ENCODE data around the gene UQCRQ. TPM values are rescaled to one million over a fixed set of nuclear protein-coding genes. Genes with fewer than 3 reads are reported as not detected.

The UQCRQ gene
- total and polyA plus RNA-seq, 7 experiments from 2014 or later = 101 to 584 (median 115) TPM

DNA sequence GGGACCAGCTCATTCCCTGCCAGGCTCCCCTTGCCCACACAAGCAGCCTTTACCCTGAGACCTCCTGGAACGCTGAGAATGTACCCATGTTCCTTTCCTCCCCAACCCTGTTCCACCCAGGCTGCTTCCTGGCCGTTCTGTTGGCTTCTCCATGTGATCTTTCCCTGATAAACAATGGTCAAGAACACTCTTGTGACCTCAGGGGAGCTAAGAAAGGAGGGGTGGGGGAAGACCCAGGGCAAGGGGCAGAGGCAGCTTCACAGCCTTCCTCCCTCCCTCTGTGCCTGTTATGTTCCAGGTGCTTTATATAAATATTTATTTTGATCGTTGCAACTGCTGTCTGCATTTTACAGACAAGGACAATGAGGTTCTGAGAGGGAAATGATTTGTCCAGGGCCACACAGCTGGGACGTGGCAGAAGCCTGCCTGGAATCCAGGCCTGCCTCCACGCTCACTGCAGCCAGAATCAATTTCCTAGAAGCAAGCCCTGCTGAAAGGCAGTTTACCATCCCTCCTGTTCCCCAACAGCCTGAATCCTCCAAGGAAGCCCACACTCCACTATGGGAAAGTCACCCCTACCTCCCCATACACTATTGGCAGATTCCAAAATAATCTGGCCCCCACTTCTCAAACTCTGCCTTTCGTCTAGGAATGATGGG lies 39.9 kb upstream of the UQCRQ start:
- H3K27ac ChIP-seq (ENCODE audit: low read depth, low read length) = no peak overlapping the region
- H3K27me3 Mint-ChIP-seq = peaks cover 37 to 68% (median 47%) of the 10 kb centered on the region in 5 donors
- H3K4me1 Mint-ChIP-seq = peaks cover 0 to 19% (median 15%) of the 10 kb centered on the region in 7 donors
- no peak overlapping the region for H3K4me3 ChIP-seq (ENCODE audit: low read length)
- intact Hi-C loops (cut with micrococcal nuclease) = no loop called here
- no peaks in the 10 kb centered on the region for H3K36me3 ChIP-seq (ENCODE audit: control insufficient read depth in 2 of 3, insufficient read depth in 3 of 3, low read length in 3 of 3)
- no peak for ATAC-seq
- H3K9me3 ChIP-seq (ENCODE audit: control insufficient read depth in 2 of 3, low read length in 3 of 3) = no peaks in the 10 kb centered on the region
- no peak for DNase-seq
- H3K9me3 Mint-ChIP-seq = no peaks in the 10 kb centered on the region
- H3K36me3 Mint-ChIP-seq = no peaks in the 10 kb centered on the region
- peaks cover 3 to 23% of the 10 kb centered on the region in 2 donors for H3K27me3 ChIP-seq (ENCODE audit: control insufficient read depth in 2 of 2, insufficient read depth in 2 of 2, low read length in 2 of 2)
- ChIA-PET POLR2A (no interaction called here), CTCF (no interaction called here)
- H3K4me3 Mint-ChIP-seq = peak overlapping the region; percentile 15 to 71 (median 52)
- H3K4me1 ChIP-seq (ENCODE audit: control insufficient read depth in 2 of 2, insufficient read depth in 2 of 2, low read length in 2 of 2) = no peaks in the 10 kb centered on the region
- H3K27ac Mint-ChIP-seq = no peak overlapping the region

DNA sequence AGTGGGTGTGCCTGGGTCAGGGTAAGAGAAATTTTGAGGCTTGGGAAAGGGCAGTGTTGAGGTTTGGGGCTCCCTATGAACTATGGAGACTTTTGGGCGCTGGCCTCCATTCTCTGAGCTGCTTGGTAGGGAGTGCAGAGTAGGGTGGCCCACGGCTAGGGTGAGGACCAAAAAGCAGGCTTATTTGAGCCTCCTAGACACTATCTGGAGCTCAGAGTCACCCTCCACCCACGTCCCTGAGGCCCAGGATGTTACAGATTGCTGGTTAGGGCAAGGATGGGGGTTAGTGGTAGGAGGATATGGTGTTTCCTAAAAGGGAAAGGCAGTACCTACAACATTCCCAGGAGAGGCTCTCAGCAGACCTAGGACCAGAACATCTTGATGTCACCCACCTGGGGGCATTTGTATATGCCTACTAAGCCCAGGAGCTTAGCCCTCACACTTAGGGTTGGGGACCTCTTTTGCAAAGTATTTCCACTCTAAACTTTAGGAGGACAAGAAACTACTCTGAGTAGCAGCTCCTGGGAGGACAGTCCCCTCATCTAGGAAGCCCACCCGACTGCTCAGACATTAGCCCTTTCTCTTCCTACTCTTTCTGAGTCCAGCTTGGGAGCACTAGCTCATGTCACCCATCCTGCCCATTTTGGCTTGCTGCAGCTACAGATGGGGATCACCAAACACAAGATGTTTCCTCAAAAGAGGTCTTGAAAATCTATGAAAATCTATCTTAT lies 38.3 kb upstream of the UQCRQ start:
- POLR2A ChIA-PET = interaction anchor here (1.1 to 1.3 kb wide), 2 partner anchors 10 to 15 kb away, joined by 3 read pairs; partner anchors contain the start of gene SOWAHA
- Mint-ChIP-seq H3K36me3 (no peaks in the 10 kb centered on the region), H3K27me3 (peaks cover 40 to 68% (median 51%) of the 10 kb centered on the region in 5 donors)

DNA sequence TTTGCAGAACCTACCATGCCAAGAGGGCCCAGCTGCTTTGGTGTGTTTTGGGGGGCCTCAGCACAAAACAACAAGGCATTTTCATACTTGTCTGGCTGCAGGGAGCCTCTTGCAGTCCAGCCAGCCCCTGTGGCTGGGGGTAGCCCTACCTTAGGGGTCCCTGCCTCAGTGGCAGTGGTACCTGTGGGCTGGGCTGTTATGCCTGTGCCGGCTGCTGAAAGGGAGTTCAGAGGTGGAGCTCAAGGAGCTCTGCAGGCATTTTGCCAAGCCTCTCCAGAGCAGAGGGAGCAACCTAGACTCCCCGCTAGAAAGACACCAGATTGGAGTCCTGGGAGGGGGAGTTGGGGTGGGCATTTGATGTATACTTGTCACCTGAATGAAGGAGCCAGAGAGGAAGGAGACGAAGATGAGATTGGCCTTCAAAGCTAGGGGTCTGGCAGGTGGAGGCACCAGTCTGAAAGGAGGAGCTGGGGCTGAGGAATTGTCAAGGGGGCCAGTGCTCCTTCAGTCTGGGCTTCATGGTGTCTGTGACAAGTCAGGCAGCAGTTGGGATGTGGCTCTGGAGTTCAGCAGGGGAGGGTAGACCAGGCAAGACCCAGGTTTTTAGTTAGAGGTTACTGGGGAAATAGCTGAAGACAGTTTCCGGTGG lies 37.5 kb upstream of the UQCRQ start:
- no peak overlapping the region for H3K4me3 ChIP-seq (ENCODE audit: low read length)
- ChIA-PET CTCF (interaction anchor here (1.1 to 1.7 kb wide), 4 partner anchors 9 to 55 kb away, joined by 3 to 9 read pairs (median 8); no protein-coding TSS in a partner anchor), POLR2A (interaction anchor here (1.1 to 1.3 kb wide), 2 partner anchors 11 to 15 kb away, joined by 3 read pairs; partner anchors contain the start of gene SOWAHA)
- DNase-seq = no peak
- H3K36me3 ChIP-seq (ENCODE audit: control insufficient read depth in 2 of 3, insufficient read depth in 3 of 3, low read length in 3 of 3) = no peaks in the 10 kb centered on the region
- H3K27me3 ChIP-seq (ENCODE audit: control insufficient read depth in 2 of 2, insufficient read depth in 2 of 2, low read length in 2 of 2) = peaks cover 3 to 21% of the 10 kb centered on the region in 2 donors
- no peaks in the 10 kb centered on the region for H3K36me3 Mint-ChIP-seq
- intact Hi-C loops (cut with micrococcal nuclease) = no loop called here
- H3K27ac Mint-ChIP-seq = peak overlapping the region in 2 of 9 donors; percentile 32 to 43
- H3K4me1 Mint-ChIP-seq = peaks cover 0 to 20% (median 12%) of the 10 kb centered on the region in 7 donors
- H3K9me3 ChIP-seq (ENCODE audit: control insufficient read depth in 2 of 3, low read length in 3 of 3) = no peaks in the 10 kb centered on the region
- no peak for ATAC-seq
- no peaks in the 10 kb centered on the region for H3K9me3 Mint-ChIP-seq
- no peaks in the 10 kb centered on the region for H3K4me1 ChIP-seq (ENCODE audit: control insufficient read depth in 2 of 2, insufficient read depth in 2 of 2, low read length in 2 of 2)
- H3K27ac ChIP-seq (ENCODE audit: low read depth, low read length) = no peak overlapping the region
- peaks cover 34 to 67% (median 46%) of the 10 kb centered on the region in 5 donors for H3K27me3 Mint-ChIP-seq
- H3K4me3 Mint-ChIP-seq = peak overlapping the region; percentile 69 to 93 (median 84)

More for the DNA sequence above, 38.3 kb upstream of the UQCRQ start:
- peak overlapping the region in 1 of 10 donors; percentile 73 for H3K4me3 Mint-ChIP-seq
- no peak overlapping the region for H3K4me3 ChIP-seq (ENCODE audit: low read length)
- H3K27ac Mint-ChIP-seq = no peak overlapping the region
- peaks cover 0 to 20% (median 15%) of the 10 kb centered on the region in 7 donors for H3K4me1 Mint-ChIP-seq
- CTCF ChIA-PET = interaction anchor here (1.7 kb wide), 2 partner anchors 8 to 11 kb away, joined by 7 to 8 read pairs; no protein-coding TSS in a partner anchor
- DNase-seq (no peak), ATAC-seq (no peak)
- intact Hi-C loops (cut with micrococcal nuclease) = no loop called here
- H3K36me3 ChIP-seq (ENCODE audit: control insufficient read depth in 2 of 3, insufficient read depth in 3 of 3, low read length in 3 of 3) = no peaks in the 10 kb centered on the region
- no peaks in the 10 kb centered on the region for H3K9me3 Mint-ChIP-seq
- no peaks in the 10 kb centered on the region for H3K4me1 ChIP-seq (ENCODE audit: control insufficient read depth in 2 of 2, insufficient read depth in 2 of 2, low read length in 2 of 2)
- H3K9me3 ChIP-seq (ENCODE audit: control insufficient read depth in 2 of 3, low read length in 3 of 3) = no peaks in the 10 kb centered on the region
- H3K27me3 ChIP-seq (ENCODE audit: control insufficient read depth in 2 of 2, insufficient read depth in 2 of 2, low read length in 2 of 2) = peaks cover 3 to 23% of the 10 kb centered on the region in 2 donors
- H3K27ac ChIP-seq (ENCODE audit: low read depth, low read length) = no peak overlapping the region

DNA sequence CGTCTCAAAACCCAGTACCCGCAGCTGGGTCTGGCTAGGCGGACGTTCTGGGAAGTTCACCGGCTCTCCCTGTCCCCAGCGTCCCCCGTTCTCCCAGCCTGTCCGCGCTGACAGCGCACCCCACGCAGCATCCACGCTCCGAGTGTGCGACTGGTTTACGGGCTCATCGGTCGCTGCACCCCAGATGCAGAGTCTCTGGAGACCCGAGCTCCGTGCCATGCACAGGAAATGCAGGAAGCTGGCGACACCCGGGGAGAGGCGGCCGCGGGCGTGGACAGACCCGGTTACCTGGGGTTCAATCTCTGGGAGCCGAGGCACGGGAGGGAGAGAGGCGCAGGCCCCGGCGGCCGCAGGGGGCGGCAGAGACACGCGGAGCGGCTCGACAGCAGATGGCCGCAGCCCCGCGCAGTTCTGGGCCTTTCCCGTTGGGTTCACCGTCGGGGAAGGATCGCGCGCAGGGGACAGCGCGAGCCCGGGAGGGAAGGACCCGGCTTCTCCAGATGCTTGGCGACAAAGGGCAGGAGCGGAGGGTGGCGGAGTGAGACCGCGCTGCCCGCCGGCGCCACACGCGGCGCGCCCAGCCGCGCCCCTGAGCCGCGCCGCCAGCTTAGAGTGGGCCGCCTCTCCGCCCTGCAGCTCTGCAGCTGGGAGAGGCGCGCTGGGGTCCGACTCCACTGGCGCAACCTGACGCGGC lies 36.6 kb upstream of the UQCRQ start:
- peak; percentile 93 for ATAC-seq
- H3K27ac ChIP-seq (ENCODE audit: low read depth, low read length) = no peak overlapping the region
- peaks cover 0 to 19% (median 12%) of the 10 kb centered on the region in 7 donors for H3K4me1 Mint-ChIP-seq
- no peaks in the 10 kb centered on the region for H3K9me3 ChIP-seq (ENCODE audit: control insufficient read depth in 2 of 3, low read length in 3 of 3)
- peaks cover 2 to 12% of the 10 kb centered on the region in 2 donors for H3K27me3 ChIP-seq (ENCODE audit: control insufficient read depth in 2 of 2, insufficient read depth in 2 of 2, low read length in 2 of 2)
- intact Hi-C loops (cut with micrococcal nuclease) = loop anchor here (1.0 to 5.0 kb wide), 5 partner anchors 17 to 1042 kb away; partner anchors contain the start of genes GDF9 (in 2 of the 2), UQCRQ (in 2 of the 2) and SOWAHA (in 1 of the 2)
- H3K4me1 ChIP-seq (ENCODE audit: control insufficient read depth in 2 of 2, insufficient read depth in 2 of 2, low read length in 2 of 2) = no peaks in the 10 kb centered on the region
- POLR2A ChIA-PET = no interaction called here
- CTCF ChIA-PET = interaction anchor here (0.6 to 1.7 kb wide), 5 partner anchors 10 to 54 kb away, joined by 3 to 9 read pairs (median 7); no protein-coding TSS in a partner anchor
- H3K27me3 Mint-ChIP-seq = peaks cover 35 to 62% (median 42%) of the 10 kb centered on the region in 5 donors
- H3K4me3 Mint-ChIP-seq = peak overlapping the region; percentile 79 to 93 (median 88)
- peak overlapping the region in 3 of 9 donors; percentile 49 to 67 (median 52) for H3K27ac Mint-ChIP-seq
- no peaks in the 10 kb centered on the region for H3K36me3 ChIP-seq (ENCODE audit: control insufficient read depth in 2 of 3, insufficient read depth in 3 of 3, low read length in 3 of 3)
- DNase-seq = peak; percentile 43 to 78 (median 65)
- H3K9me3 Mint-ChIP-seq = no peaks in the 10 kb centered on the region
- peak overlapping the region; percentile 65 for H3K4me3 ChIP-seq (ENCODE audit: low read length)
- H3K36me3 Mint-ChIP-seq = no peaks in the 10 kb centered on the region

DNA sequence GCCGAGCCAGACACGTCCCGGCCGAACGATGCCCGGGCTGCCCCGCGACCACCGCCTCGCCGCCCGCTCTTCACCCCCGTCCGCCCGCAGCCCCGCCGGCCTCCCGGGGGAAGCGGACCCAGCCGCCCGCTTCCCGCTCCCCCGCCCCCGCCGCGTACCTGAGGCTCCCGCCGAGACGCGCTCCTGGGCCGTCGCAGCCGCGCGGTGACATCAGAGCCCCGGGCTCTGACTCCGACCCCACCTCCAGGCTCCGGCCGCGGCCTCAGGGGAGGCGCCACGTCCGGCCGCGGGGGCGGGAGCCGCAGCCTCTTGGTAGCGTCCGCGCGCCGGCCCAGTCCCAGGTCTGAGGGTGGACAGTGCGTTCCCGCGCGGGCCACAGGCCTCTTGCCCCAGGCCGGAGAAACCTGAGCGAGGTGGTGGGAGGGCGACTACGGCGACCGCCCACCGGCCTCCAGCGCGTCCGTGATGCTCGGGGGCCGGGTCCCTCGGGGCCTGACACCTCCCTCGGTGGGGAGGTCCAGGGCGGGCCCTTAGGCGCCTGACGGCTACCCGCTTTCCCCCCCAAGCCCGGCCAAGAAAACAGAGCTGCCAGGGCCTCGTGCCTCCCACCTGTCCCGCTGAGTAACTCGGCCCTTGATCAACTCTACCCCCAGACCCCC lies 35.9 kb upstream of the UQCRQ start, which contains the start of gene SHROOM1:
SHROOM1 (minus strand) TSS at position 212 of the 659 bp plus-strand sequence. CDS start 4,507 bp downstream, outside the sequence.
- Histone ChIP-seq H3K27ac (ENCODE audit: low read depth, low read length) (no peak within 1 kb of the TSS), H3K27me3 (ENCODE audit: control insufficient read depth in 2 of 2, insufficient read depth in 2 of 2, low read length in 2 of 2) (peaks cover 0 to 9% of the 10 kb centered on the region in 2 donors), H3K4me3 (ENCODE audit: low read length) (peak within 1 kb of the TSS; percentile 65), H3K9me3 (ENCODE audit: control insufficient read depth in 2 of 3, low read length in 3 of 3) (no peaks in the 10 kb centered on the region), H3K4me1 (ENCODE audit: control insufficient read depth in 2 of 2, insufficient read depth in 2 of 2, low read length in 2 of 2) (no peaks in the 10 kb centered on the region), H3K36me3 (ENCODE audit: control insufficient read depth in 2 of 3, insufficient read depth in 3 of 3, low read length in 3 of 3) (no peaks in the 10 kb centered on the region)
- POLR2A ChIA-PET = no interaction called here
- Mint-ChIP-seq H3K9me3 (no peaks in the 10 kb centered on the region), H3K27ac (peak within 1 kb of the TSS in 3 of 9 donors; percentile 49 to 67 (median 52)), H3K27me3 (peaks cover 35 to 59% (median 41%) of the 10 kb centered on the region in 5 donors), H3K36me3 (no peaks in the 10 kb centered on the region), H3K4me3 (peak within 1 kb of the TSS; percentile 79 to 93 (median 88)), H3K4me1 (peaks cover 0 to 19% (median 12%) of the 10 kb centered on the region in 7 donors)
- intact Hi-C loops (cut with micrococcal nuclease) = loop anchor here (1.0 to 5.0 kb wide), 5 partner anchors 17 to 1042 kb away; partner anchors contain the start of genes GDF9 (in 2 of the 2), UQCRQ (in 2 of the 2) and SOWAHA (in 1 of the 2)
- CTCF ChIA-PET = interaction anchor here (0.6 to 1.6 kb wide), 2 partner anchors 12 to 53 kb away, joined by 3 to 9 read pairs; no protein-coding TSS in a partner anchor
- DNase-seq = peak in 2 of 9 donors; percentile 26 to 52
- ATAC-seq = peak; percentile 43
